ENCODE measurements around the gene CTNNA2.
"Not testable (repeated sequence)": the region's sequence is repeated elsewhere in the genome, so short reads cannot be mapped to it uniquely, and the experiment has no call there.

Gene CTNNA2

DNA sequence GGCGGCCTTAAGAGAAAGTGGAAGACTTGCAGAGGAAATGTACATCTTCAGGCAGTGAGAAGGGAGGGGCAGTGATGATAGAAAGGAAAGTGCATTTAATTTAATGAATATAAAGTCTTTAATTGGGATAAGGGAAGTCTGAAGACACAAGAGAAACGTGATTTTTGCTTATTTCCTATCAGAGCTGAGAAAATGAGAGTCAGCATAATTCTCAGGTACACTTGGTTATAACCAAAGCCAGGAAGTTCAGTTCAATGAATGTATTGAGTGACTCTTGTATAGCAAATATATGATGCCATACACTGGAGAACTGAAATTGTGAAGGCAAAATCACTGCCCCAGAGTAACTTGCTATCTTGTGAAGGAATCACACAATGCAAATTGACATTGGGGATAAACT is 535.4 kb downstream of the CTNNA2 start:
- no peak for DNase-seq

DNA sequence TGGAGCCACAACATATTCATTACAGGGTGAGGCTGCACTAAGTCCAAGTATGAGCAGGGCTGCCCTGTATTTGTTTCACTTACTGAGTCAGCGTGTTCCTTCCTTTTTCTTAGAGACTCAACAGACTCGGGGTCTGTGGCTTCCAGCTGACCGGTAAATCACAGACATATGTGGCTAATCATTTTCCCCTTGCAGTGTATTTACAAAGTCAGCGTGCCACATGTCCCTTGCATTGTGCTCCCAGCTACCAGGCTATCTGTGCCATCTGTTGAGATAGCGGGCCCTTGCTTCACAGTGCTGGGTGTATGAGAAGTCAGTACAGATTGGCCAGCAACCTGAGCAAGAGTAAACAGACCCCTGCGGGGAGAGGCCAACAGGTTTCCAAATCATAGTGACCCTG is 537.4 kb downstream of the CTNNA2 start:
- DNase-seq = no peak

DNA sequence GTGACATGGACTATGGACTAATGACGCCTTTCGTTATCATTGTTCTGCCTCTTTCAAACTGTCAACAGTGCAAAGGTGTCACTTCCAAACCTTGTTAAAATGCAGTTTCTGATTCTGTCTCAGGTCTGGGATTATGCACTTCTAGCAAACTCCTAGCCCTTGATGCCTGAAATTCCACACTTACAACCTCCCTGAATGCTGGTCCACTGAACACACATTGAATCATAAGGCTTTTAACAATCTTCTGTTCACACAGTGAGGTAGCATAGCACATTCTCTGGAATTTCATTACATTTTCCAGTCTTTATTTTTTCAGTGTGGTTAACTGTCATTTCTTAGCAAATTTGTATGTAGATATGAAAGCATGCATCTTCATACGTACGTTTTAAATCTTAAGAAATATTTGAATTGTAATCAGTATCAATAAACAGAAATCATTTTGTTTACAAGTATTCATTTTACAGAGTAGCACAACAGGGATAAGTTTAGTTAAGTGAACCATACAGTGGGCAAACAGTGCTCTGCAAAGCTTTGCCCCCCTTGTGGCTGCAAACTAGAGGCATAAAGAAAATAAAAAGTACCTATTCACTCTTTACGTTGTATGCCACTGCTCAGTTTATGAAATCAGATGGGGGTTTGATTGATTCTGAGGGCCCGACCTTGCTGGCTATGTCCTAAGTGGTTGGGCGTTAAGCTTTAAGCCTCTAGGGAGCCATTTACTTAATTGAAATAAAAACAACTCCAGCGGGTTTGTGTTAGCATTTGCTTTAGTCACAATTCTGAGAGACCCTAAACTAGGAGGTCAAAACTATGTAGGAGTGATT is 540.9 kb downstream of the CTNNA2 start:
- no peak for DNase-seq

DNA sequence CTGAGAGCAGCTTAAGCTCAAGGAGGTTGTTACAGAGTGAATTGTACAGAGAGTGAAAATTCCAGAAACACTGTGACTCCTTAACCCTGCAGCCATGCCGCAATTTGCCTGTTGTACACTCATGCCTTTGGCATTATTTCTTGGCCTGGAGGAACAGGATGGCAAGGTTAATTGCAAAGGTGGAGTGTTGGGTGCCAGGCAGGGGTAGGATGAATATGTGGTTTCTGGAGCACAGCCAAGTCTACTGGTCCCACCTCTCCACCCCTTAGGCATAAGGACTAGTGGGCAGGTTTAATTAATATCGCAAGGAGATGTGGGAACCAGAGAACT is 541.5 kb downstream of the CTNNA2 start:
- no peak for DNase-seq

DNA sequence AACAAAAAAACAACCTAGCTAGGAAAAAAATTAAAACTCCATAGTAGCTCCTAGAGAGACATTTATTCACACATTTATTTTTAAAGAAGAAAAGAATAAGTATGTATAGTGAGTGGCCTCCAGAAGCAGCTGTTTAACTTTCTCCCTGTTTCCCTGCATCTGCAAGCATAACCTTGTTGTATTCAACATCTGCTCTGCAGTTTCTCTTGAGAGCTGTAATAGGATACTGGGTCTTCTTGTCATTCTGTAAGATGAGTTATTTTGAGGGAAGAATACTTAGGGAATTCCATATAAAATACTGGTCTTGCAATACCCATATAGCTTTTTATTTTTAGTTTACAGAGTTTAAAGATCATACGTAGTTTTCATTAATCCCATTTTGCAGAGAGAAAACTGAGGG is 545.1 kb downstream of the CTNNA2 start:
- DNase-seq = no peak

DNA sequence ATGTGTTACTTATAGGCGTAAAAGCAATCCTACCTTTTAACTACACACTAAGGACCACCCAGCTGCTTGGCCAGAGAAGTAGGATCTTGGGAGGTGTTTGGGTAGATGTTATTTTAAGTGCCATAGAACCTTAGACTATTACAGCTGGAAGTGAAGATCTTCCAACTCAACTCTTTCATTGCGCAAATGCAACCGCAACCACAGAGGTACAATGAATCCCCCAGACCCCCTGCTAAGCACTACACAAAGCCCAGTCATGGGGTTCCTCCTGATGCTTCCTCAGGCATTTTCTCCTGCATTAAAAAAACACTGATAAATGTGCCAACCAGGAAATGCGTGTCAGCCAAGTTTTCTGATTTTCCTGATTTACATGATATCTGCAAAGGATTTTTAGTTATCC is 545.7 kb downstream of the CTNNA2 start:
- DNase-seq = no peak

DNA sequence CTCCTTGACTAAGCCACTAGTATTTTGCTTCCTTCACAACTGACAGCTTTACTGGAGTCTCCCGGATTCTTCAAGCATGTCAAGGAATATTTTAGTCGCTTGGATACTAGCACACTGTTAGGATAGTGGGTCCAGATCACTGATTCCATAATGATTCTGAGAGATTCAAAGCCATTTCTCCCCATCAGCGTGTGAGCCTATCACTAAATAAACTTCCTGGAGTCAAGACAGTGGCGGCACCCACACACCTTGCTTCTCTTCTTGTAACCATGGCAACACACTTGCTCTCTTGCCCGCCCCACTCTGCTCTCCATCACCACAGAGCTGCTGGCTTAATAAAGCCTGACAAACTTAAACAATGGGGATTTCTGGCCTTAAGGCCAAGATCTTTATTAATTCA is 546.6 kb downstream of the CTNNA2 start:
- no peak for DNase-seq

DNA sequence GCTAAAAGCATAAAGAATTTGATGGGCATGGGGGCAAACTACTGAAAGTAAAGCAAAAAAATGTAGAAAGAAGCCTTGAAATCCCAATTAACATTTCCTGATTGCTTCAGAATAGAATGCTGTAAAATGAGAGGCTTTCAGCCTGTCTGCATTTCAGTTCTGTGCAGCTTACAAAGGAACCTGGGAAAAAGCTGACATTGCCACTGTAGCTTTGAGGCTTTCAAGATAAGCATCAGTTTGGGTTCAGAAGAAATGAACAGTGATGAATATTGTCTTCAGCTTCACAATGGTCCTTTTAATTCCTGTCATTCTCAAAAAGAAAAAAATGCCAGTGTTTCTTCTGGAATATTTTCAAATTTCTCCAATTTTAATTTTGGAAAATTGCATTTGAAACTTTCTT is 549.0 kb downstream of the CTNNA2 start:
- no peak for DNase-seq

DNA sequence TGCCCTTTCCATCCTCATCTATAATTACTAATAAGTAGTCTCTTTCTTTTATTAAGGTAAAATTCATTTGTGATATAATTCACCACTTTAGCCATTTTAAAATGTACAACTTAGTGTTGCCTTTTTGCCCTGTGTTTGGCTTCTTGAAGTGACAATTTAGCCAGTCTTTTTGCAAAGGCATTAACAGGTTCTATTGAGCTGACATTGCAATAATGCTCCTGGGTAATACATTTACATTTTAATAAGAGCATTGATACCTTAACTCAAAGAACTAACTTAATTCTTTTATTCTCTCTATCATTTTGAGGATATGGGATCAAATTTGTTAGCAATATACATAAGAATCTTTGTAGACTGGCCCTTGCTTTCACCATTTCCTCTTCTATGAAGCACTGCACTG is 549.4 kb downstream of the CTNNA2 start:
- DNase-seq = no peak

DNA sequence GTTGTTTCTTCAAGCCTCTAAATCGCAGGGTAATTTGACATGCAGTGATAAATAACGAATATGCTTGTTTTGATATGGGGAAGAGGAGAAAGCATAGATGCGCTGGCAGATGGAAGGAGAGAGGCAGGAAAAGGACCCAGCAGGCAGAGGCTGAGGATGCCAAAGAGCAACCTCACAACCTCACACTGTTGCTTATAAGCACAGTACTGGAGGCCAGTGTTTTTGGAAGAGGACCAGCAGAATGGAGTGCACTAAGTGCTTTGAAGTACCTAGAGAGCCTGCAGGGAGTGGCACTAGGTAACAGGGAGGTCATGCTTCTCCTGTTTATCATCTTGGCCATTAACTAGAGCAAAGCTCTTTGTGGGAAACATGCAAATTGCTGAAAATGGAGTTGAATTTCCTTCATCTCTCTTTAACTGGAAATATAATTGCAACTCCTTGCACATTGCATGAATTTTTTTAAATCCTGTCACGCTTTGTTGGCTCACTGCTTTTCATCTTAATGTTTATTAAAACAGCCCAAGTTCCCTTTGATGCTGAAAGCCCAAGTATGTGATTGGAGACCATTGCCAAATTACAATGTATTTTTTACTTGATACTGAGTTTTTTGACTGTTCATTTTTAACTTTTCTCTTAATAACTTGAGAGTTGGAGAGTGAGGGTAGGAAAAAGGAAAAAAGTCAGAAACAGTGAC is 555.3 kb downstream of the CTNNA2 start:
- no peak for DNase-seq

DNA sequence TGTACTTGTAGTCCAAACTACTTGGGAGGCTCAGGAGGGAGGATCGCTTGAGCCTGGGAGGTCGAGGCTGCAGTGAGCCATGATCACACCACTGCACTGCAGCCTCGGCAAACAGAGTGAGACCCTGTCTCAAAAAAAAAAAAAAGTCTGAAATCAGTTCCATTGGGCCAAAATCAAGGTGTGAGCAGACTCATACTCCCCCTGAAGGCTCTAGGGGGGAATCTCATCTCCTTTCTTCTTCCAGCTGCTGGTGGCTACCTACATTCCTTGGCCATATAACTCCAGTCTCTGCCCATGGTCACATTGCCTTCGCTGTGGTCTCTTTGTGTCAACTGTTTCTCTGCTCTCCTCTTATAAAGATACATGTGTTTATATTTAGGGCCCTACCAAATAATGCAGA is 557.7 kb downstream of the CTNNA2 start:
- no peak for DNase-seq

DNA sequence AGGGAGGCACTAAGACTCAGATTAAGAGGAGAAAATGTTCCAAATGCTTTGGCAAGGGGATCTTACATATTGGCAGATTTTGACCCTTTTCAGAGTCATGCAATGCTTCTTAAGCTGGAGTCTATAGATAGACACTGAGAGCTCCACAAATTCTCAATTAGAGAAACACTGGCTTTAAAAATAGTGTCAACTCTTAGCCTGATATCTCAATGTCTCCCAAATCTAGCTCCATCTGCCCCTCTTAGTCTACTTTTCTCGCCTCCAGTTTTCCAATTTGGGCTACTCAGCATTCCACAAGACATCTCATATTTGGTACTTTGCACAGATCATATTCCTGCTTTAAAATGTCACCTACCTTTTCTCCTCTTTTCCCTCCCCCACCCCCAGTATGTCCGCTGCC is 559.1 kb downstream of the CTNNA2 start:
- DNase-seq = no peak

DNA sequence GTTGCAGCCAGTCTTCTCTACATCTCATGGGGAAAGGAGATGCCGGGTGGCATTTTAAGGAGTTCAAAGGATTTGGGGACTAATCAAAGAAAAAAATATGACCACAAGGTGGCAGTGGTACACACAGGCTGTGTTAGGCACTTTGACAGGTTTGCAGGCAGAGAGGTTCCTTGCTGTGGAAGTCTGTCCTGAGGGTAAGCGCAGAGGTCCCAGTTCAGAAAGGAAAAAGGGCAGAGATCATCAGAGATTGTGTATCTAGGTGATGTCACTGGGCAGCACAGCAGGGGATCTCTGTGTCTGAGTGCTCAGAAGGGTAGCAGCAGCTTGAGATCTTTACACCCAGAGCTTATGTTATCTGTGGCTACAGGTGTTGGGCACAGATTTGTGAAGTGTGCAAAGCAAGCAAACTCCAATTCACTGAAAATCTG is 560.3 kb downstream of the CTNNA2 start:
- no peak for DNase-seq

DNA sequence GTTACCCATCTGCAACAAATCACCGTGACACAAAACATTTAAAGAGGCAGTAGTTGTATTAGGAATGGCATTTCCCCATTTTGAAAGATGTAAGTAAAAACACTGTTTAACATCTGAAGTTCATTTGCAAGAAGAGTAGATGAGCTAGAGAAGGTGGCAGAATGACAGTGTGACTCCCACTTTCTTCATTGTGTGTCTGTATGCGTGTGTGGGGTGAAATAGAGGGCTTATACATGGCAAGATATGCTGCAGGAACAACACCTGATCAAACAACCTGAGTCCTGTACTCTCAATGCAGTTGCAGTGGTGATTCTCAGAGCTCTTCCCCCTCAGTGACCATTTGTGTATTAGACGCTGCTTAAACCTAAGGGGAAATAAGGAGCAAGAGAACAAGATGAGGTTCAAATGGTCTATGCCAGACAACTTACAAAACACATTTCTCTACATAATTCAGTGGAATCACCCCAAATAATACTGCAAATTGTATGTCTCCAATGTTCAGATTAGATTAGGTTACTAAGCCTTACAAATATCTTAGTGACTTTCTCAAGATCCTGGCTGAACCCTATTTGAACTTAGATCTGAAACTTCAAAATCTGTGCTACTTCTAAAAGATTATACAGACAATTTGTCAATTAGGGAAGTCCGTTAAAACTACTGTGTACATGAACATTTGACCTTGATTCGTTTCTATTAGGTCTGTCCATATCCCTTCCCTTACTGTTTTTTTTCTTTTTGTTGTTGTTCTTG is 561.6 kb downstream of the CTNNA2 start:
- DNase-seq = no peak

DNA sequence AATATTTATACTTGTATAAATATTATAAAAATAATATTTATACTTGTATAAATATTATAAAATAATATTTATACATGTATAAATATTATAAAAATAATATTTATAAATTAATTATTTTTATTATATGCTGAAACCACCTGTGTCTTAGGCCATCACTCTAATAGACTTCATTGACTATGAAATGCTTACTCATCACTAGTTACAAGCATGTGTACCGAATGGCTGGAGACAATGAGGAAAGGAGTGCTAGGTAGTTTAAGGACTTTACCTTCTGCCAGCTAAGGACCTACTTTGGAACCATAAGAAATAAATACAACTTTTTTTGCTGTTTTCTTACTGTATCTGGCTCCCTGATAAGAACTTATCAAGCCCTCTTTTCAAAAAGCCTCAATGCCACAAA is 562.9 kb downstream of the CTNNA2 start:
- DNase-seq = no peak

DNA sequence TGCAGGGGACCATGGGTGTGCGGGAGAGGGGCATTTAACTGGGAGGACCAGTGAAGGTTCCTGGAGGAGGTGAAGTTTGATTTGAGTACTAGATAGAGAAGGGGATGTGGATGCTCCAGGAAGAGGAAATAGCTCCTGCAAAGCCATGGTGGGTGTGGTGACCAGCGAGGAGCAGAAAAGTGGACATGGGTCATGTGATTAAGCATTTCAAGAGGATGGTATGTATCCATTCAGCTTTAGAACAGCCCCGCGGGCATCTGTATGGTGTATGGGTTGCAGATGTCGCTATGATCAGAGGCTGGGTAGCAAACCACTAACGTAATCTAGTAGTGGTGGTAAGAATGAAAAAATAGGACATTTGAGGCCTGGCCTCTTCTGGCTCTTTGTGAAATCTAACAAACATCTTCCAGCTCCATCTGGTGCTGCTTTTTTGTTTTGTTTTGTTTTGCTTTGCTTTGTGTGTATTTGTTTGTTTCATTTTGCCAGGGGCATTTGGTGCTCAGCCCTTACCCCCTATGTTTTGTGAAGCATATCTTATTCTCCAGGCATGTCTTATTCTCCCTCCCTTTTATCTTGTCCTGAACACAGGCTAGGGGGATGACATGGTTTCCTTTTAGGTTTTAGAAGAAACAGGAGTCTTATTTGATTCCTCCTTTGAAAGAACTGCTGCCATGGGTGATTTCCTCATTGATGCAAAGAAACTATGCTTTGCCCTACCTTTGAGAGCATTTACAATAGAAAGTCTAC is 565.6 kb downstream of the CTNNA2 start:
- no peak for DNase-seq

DNA sequence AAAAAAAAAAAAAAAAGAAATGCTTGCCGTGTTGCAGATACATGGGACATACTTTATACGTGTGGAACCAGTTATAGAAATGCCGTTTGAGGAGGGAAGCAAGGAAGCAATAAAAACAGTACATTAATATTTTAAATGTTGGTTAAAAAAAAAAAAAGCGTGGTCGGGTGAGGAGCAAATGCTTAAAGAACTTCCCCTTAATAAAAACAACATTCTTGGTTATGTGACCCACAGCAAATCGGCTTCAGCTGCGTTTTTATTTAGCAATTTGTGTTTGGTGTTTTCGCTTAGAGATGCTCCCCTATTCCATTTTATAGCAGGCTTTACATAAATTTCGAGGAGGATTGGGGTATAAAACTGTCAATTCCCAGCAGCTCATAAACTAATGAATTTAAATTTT is 568.1 kb downstream of the CTNNA2 start:
- no peak for DNase-seq

DNA sequence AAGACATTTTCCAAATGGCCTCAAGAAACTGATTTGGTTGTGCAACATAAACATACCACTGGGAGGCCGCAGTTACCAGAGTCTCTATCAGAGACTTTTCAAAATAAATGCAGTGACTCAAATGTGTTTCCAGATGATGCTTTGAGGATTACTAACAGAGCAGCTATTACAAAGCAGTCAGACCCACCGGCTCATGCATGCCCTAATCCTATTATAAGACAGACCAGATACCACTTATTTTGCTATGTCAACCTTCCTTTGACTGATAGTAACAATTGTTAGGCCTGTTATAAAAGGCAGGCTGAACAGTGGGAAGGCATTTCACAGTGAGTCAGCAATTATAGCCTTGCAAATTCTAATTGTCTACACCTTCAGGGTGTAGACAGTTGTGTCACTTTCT is 574.0 kb downstream of the CTNNA2 start:
- no peak for DNase-seq

DNA sequence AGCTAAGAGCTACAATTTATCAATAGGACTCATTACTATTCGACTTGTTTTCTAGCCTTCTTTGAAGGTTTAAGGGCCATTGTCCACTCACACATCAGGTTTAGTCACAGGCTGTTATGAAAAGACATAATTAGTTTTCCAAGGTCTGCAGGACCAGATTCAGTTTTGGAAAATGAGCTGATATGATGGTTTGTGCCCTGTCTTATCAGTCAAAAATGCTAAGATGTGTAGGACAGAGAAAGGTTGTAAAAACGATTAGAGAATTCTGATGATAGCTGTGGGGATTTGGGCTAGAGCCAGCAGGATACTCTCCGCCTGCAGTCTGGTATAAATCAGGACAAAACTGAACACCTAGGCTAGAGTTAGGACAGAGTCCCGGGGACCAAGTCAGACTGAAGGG is 578.4 kb downstream of the CTNNA2 start:
- DNase-seq = no peak

DNA sequence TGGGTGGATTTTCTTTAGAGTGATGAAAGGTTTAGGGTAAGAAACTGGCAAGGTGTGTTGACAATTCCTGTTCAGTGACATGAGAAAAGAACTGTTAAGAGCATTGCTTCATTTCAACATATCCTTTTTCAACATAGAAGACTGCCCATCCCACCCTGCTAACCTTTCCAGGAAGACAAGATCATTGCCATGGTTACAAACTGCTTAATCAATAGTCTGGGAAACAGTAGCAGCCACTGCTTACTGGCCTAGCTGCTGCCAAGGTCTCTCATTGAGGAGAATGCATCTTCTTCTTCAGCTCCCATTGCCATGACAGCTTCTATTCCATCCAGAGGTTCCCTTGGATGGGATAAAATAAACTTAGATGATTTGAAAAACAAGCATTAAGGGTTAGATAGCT is 579.6 kb downstream of the CTNNA2 start:
- DNase-seq = no peak

DNA sequence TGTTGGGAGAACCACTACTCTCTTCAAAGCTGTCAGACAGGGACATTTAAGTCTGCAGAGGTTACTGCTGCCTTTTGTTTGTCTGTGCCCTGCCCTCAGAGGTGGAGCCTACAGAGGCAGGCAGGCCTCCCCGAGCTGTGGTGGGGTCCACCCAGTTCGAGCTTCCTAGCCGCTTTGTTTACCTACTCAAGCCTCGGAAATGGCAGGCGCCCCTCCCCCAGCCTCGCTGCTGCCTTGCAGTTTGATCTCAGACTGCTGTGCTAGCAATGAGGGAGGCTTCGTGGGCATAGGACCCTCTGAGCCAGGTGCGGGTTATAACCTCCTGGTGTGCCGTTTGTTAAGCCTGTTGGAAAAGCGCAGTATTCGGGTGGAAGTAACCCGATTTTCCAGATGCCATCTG is 585.7 kb downstream of the CTNNA2 start:
- DNase-seq = not testable (repeated sequence)

DNA sequence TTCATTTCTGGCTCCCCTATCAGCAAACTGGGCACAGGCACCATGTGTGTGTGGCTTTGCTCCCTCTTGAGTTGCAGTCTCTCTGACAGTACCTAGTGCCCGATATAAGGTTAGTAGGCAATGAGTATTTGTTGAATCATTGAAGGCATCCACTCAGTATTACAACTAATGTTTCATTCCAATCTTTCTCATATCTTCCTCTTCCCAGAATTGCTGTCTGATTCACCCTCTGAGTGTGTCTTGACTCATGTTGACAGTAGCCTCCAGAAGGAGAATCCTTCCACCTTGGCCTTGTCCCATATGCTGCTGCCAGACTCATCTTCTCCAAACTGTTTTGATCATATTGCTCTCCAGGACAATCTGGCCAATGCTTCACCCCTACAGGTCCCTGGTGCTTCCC is 589.2 kb downstream of the CTNNA2 start:
- DNase-seq = no peak

DNA sequence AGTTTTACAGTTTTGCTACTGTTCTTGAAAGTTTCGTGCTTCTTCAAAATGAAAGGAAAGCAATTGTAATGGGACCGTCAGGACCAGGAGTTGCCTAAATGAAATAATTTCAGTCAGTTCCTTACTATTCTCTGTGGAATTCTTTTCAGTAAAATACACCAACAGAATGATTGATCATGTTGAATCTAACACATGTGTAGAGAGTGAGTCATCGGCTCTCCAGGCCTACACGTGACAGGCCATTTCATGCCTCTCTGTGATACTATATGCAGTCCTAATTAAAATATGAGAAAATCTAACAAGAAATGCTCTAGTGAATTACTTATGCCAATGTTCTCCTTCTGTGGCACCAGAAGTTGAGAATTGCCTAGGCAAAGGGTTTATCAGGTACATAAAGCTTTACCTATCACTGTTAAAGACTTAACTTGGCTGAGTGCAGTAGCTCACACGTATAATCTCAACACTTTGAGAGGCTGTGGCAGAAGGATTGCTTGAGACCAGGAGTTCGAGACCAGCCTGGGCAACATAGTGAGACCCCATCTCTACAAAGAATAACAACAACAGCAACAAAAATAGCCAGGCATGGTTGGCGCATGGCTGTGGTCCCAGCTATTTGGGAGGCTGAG is 592.3 kb downstream of the CTNNA2 start:
- DNase-seq = no peak

All from stimulated activated CD8-positive, alpha-beta memory T cell treated with anti-CD3 and anti-CD28 coated beads, Interleukin-4, amount 100 ng/mL, for 48 hours (primary cell).